Activated CD4-positive, CD25-positive, alpha-beta regulatory T cell treated with anti-CD3 and anti-CD28 coated beads, Interleukin-2, amount 50 U/mL, for 24 hours (primary cell): Measurements from ENCODE around the gene SSBP4.
A peak's percentile ranks its signal among the peaks of the same experiment; 100 is the strongest.

Source experiments
- ATAC-seq, 2 donors: fragments of 150-1000 bp; cut with Tn5 transposase; one replicate each; pipeline ENCODE4 v1.10.0; 2021; ENCODE audit warnings: mild to moderate bottlenecking in 1 of 2, moderate library complexity in 1 of 2

Gene SSBP4

GRCh38 chr19:18470787-18471186 is 51.6 kb downstream of the SSBP4 start:
- ATAC-seq, result no peak

GRCh38 chr19:18473003-18473705 is 54.0 kb downstream of the SSBP4 start:
- ATAC-seq, result no peak

- no peak for ATAC-seq
Measured at GRCh38 chr19:18473706-18474087, 54.5 kb downstream of the SSBP4 start.

GRCh38 chr19:18474366-18474887 is 55.2 kb downstream of the SSBP4 start:
- no peak for ATAC-seq

GRCh38 chr19:18475004-18475453 is 55.8 kb downstream of the SSBP4 start:
- ATAC-seq, result peak; percentile 39 to 62

- no peak for ATAC-seq
Measured at GRCh38 chr19:18475762-18476331, 56.6 kb downstream of the SSBP4 start.

- ATAC-seq, result no peak
Measured at GRCh38 chr19:18476507-18477041, 57.4 kb downstream of the SSBP4 start.

- ATAC-seq, result no peak
Measured at GRCh38 chr19:18477042-18477779, 58.0 kb downstream of the SSBP4 start.

- no peak for ATAC-seq
Measured at GRCh38 chr19:18477974-18478373, 58.8 kb downstream of the SSBP4 start.

GRCh38 chr19:18478545-18479311 is 59.5 kb downstream of the SSBP4 start:
- peak; percentile 79 to 81 for ATAC-seq

GRCh38 chr19:18480006-18480691 is 61.0 kb downstream of the SSBP4 start:
- ATAC-seq, result no peak

GRCh38 chr19:18481505-18482222 is 62.5 kb downstream of the SSBP4 start:
- no peak for ATAC-seq

- no peak for ATAC-seq
Measured at GRCh38 chr19:18483119-18483890, 64.1 kb downstream of the SSBP4 start.
